Uterus (tissue), 2 donors: ENCODE results near the gene DOCK4.

Experiments used
- POLR2A ChIP-seq, 2 donors: fragments of 450-650 bp; IDR thresholded peaks; one replicate each; pipeline ENCODE4 v1.6.1; 2016; ENCODE audit warnings: antibody characterized with exemption in 2 of 2, mild to moderate bottlenecking in 1 of 2, moderate library complexity in 1 of 2
- TF ChIP-seq, protein P1 (sequence below), 4 experiments: fragments of 200-600 bp in 2 of 4; fragments of 450-650 bp in 2 of 4; sonication (generic) in 2 of 4; IDR thresholded peaks; one replicate each; pipeline ENCODE4 v1.5.1; 2016 to 2019; ENCODE audit warnings: antibody characterized with exemption in 4 of 4, mild to moderate bottlenecking in 2 of 4, moderate library complexity in 1 of 4

DNA sequence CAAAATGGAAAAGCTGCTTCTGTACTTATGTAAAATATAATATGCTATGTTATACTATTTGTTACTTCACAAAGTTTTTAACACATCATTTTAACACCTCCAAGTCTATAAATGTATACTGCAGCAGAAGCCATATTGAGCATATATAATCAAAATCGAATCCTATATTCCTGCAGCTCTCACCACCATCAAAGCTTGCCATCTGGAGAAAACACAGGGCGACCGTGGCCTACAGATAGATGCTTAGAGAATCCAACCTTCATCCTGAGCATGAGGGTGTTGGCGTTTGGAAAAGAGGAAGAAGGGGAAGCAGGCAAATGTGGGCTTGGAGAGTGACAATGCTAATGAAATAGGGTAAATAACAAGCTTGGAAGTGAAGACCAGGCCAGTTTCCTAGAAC, 385.2 kb downstream of the DOCK4 start:
- TF ChIP-seq POLR2A (IDR thresholded peaks at IDR 0.05), result no peak
- TF ChIP-seq, protein P1, sequence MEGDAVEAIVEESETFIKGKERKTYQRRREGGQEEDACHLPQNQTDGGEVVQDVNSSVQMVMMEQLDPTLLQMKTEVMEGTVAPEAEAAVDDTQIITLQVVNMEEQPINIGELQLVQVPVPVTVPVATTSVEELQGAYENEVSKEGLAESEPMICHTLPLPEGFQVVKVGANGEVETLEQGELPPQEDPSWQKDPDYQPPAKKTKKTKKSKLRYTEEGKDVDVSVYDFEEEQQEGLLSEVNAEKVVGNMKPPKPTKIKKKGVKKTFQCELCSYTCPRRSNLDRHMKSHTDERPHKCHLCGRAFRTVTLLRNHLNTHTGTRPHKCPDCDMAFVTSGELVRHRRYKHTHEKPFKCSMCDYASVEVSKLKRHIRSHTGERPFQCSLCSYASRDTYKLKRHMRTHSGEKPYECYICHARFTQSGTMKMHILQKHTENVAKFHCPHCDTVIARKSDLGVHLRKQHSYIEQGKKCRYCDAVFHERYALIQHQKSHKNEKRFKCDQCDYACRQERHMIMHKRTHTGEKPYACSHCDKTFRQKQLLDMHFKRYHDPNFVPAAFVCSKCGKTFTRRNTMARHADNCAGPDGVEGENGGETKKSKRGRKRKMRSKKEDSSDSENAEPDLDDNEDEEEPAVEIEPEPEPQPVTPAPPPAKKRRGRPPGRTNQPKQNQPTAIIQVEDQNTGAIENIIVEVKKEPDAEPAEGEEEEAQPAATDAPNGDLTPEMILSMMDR (IDR thresholded peaks at IDR 0.05), result no peak
